ENCODE measurements around the gene ATF1. TPM values are rescaled to one million over a fixed set of nuclear protein-coding genes. Genes with fewer than 3 reads are reported as not detected.
"Not testable (repeated sequence)": the region's sequence is repeated elsewhere in the genome, so short reads cannot be mapped to it uniquely, and the experiment has no call there.

Gene ATF1
- total RNA-seq, 3 donors from 2014 or later = 39.1 to 43.0 (median 41.7) TPM

- H3K4me1 ChIP-seq (ENCODE audit: low read depth) = no peaks in the 10 kb centered on the region
- DNase-seq (no peak), ATAC-seq (no peak)
- intact Hi-C loops (cut with DNase I, micrococcal nuclease) = loop anchor here in 1 of 2 donors (5.0 kb wide), 1 partner anchor 158 kb away; no protein-coding TSS in a partner anchor
- no peak for TF ChIP-seq CTCF (IDR thresholded peaks at IDR 0.05)
- peaks cover 5% of the 10 kb centered on the region for H3K9me3 ChIP-seq
- no peak overlapping the region for H3K4me3 ChIP-seq
- no peaks in the 10 kb centered on the region for H3K36me3 ChIP-seq (ENCODE audit: low read depth)
Measured at GRCh38 chr12:50828886-50829285, 65.0 kb downstream of the ATF1 start.

GRCh38 chr12:50833801-50834200 lies 69.9 kb downstream of the ATF1 start:
- H3K4me3 ChIP-seq; intact Hi-C loops (cut with DNase I, micrococcal nuclease); ATAC-seq; DNase-seq; H3K9me3 ChIP-seq; H3K4me1 ChIP-seq (ENCODE audit: low read depth); H3K36me3 ChIP-seq (ENCODE audit: low read depth): not testable (repeated sequence)

- DNase-seq = no peak
- no peak for TF ChIP-seq CTCF (IDR thresholded peaks at IDR 0.05)
- H3K9me3 ChIP-seq = peaks cover 1% of the 10 kb centered on the region
- intact Hi-C loops (cut with DNase I, micrococcal nuclease) = no loop called here
- no peaks in the 10 kb centered on the region for H3K4me1 ChIP-seq (ENCODE audit: low read depth)
- no peak overlapping the region for H3K4me3 ChIP-seq
- ATAC-seq = no peak
- no peaks in the 10 kb centered on the region for H3K36me3 ChIP-seq (ENCODE audit: low read depth)
Measured at GRCh38 chr12:50839042-50839441, 75.1 kb downstream of the ATF1 start.

- no peaks in the 10 kb centered on the region for H3K9me3 ChIP-seq
- TF ChIP-seq CTCF (IDR thresholded peaks at IDR 0.05) = no peak
- no peak overlapping the region for H3K4me3 ChIP-seq
- DNase-seq = no peak
- H3K36me3 ChIP-seq (ENCODE audit: low read depth) = no peaks in the 10 kb centered on the region
- no peak for ATAC-seq
- no peaks in the 10 kb centered on the region for H3K4me1 ChIP-seq (ENCODE audit: low read depth)
- intact Hi-C loops (cut with DNase I, micrococcal nuclease) = no loop called here
Measured at GRCh38 chr12:50840809-50841487, 77.0 kb downstream of the ATF1 start.

- ATAC-seq = no peak
- no peaks in the 10 kb centered on the region for H3K4me1 ChIP-seq (ENCODE audit: low read depth)
- TF ChIP-seq CTCF (IDR thresholded peaks at IDR 0.05) = no peak
Measured at GRCh38 chr12:50841716-50842531, 78.0 kb downstream of the ATF1 start.

More at GRCh38 chr12:50841716-50842531, 78.0 kb downstream of the ATF1 start:
- DNase-seq = no peak
- no peaks in the 10 kb centered on the region for H3K9me3 ChIP-seq
- intact Hi-C loops (cut with DNase I, micrococcal nuclease) = no loop called here
- H3K4me3 ChIP-seq = no peak overlapping the region
- H3K36me3 ChIP-seq (ENCODE audit: low read depth) = no peaks in the 10 kb centered on the region
